NT2/D1 (cell line): Measurements from ENCODE around the gene DIP2C.

Source experiments
- SUZ12 ChIP-seq: IDR thresholded peaks from 2 replicates; pipeline ENCODE4 v1.6.1; 2011; ENCODE audit not compliant: insufficient read length, insufficient read depth; ENCODE audit errors: extremely low read depth
- YY1 ChIP-seq: IDR thresholded peaks from 2 replicates; pipeline ENCODE4 v1.6.1; 2011; ENCODE audit not compliant: insufficient read length, insufficient read depth
- ZNF274 ChIP-seq: IDR thresholded peaks from 2 replicates; pipeline ENCODE4 v1.6.1; 2011; ENCODE audit warnings: mild to moderate bottlenecking, low read depth, low read length

DNA sequence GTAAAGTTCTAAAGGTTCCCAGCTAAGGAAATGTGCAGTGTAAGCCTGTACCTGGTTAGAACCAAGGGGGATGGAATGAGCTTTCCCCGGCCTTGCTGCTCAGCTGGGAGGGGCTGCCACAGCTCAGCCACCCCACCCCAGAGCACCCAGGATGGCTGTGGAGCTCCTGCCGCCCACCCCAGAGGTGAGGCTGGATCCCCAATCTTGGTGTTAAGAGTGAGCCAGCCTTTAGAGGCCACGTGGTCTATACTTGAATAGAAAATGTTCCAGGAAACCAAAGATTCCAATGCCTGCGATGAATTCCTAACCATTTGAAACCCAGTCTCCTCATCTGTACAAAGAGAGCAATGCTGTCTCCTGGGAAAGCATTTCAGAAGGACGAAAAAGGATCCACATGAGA is 16.5 kb downstream of the DIP2C start:
- TF ChIP-seq ZNF274 (no peak), YY1 (no peak), SUZ12 (no peak)
